GM12873 (cell line): Measurements from ENCODE around the gene N4BP2.

Experiments
- TF ChIP-seq, protein P1 (sequence below): IDR thresholded peaks from 2 replicates; pipeline ENCODE4 v1.5.1; 2012; ENCODE audit warnings: low read depth, mild to moderate bottlenecking, moderate library complexity, low read length, control low read depth; ENCODE audit not compliant: insufficient read depth; ENCODE audit errors: missing control alignments

The N4BP2 gene

GRCh38 chr4:40183615-40184411, 127.2 kb downstream of the N4BP2 start:
- TF ChIP-seq, protein P1, sequence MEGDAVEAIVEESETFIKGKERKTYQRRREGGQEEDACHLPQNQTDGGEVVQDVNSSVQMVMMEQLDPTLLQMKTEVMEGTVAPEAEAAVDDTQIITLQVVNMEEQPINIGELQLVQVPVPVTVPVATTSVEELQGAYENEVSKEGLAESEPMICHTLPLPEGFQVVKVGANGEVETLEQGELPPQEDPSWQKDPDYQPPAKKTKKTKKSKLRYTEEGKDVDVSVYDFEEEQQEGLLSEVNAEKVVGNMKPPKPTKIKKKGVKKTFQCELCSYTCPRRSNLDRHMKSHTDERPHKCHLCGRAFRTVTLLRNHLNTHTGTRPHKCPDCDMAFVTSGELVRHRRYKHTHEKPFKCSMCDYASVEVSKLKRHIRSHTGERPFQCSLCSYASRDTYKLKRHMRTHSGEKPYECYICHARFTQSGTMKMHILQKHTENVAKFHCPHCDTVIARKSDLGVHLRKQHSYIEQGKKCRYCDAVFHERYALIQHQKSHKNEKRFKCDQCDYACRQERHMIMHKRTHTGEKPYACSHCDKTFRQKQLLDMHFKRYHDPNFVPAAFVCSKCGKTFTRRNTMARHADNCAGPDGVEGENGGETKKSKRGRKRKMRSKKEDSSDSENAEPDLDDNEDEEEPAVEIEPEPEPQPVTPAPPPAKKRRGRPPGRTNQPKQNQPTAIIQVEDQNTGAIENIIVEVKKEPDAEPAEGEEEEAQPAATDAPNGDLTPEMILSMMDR = no peak

GRCh38 chr4:40185830-40186664, 129.4 kb downstream of the N4BP2 start:
- TF ChIP-seq, protein P1 = no peak

- TF ChIP-seq, protein P1 = no peak
Measured at GRCh38 chr4:40186665-40187014, 130.0 kb downstream of the N4BP2 start.

- TF ChIP-seq, protein P1 = no peak
Measured at GRCh38 chr4:40187386-40187906, 130.8 kb downstream of the N4BP2 start.

DNA sequence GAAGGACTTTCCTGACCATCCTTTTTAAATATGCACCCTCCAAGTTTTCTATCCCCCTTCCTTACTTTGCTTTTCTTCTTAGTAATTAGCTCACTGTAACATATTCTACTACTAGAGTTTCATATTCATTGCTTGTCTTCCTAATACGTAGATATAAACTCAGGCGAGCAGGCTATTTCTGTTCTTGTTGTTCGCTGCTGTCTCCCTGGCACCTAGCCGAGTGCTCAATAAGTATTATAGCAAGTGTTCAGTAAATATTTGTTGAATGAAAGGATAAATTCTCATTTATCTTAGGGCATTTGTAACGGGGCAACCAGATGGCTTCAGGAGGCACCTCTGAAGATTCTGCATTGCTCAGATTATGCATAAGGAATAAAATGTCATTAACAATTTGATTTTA, 133.4 kb downstream of the N4BP2 start:
- TF ChIP-seq, protein P1 = no peak

GRCh38 chr4:40190465-40190864, 133.8 kb downstream of the N4BP2 start:
- TF ChIP-seq, protein P1 = no peak
